Placental pericyte (primary cell): ENCODE measurements around the gene ZBBX. TPM values are rescaled to one million over a fixed set of nuclear protein-coding genes. Genes with fewer than 3 reads are reported as not detected.

Source experiments
- total RNA-seq: library from RNA; depleted of rRNA; stranded (reverse); fragments of >200 nt; gene quantifications from 2 replicates; pipeline ENCODE4 v1.2.3, GENCODE V29; 2012

The ZBBX gene, protein sequence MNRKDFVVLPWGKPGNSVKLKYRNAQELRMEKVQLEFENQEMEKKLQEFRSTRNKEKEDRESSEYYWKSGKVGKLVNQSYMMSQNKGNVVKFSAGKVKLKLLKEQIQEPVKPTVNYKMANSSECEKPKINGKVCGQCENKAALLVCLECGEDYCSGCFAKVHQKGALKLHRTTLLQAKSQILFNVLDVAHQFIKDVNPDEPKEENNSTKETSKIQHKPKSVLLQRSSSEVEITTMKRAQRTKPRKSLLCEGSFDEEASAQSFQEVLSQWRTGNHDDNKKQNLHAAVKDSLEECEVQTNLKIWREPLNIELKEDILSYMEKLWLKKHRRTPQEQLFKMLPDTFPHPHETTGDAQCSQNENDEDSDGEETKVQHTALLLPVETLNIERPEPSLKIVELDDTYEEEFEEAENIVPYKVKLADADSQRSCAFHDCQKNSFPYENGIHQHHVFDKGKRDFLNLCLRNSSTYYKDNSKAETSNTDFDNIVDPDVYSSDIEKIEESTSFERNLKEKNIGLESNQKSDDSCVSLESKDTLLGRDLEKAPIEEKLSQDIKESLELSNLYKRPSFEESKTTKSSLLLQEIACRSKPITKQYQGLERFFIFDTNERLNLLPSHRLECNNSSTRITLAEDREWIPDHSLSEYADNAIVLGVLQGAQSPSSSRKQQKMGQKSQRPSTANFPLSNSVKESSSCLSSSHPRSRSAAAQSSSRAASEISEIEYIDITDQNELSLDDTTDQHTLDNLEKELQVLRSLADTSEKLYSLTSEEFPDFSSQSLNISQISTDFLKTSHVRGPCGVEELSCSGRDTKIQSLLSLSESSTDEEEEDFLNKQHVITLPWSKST
- not detected in 2 replicates for total RNA-seq

DNA sequence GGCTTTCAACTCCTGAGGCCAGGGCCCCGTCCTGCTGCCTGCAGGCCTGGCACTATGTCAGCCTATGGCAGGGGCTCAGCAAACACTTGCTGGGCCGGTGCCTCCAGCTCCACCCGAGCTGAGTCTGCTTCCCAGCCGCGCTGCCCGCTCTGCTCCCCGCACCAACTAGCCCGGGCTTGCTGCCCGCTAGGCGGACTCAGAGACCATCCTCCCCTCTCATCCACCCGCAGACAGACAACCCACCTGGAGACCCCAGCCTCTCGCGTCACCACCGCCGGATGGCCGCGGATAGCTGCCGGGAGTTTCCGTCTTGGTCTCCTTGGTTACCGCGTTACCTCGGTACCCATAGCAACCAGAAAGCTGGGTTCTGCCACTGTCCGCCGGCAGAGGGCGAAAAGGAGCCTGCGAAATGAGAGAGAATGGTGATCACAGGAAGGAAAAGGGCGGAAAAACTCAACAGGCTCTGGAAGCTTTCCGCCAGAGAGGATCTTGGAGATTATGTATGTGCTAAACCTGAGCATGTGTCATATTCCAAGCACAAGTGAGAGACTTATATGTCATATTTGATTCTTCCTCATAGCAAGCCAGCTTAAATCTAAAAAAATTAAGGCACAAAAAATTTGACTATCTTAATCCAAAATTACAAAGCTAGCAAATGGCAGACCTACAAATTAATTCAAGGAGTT lies at the start of gene ZBBX:
Gene ZBBX (minus strand): TSS at position 294 of the 686 bp plus-strand sequence. CDS start 7,396 bp downstream, outside the sequence.

Other genes with a start within 250 kb of the ZBBX start
- not detected in 2 replicates for gene SERPINI2, start 93.7 kb upstream of the ZBBX start, total RNA-seq